Left lung (tissue), 10 donors: ENCODE measurements around the gene KCNC1. TPM values are rescaled to one million over a fixed set of nuclear protein-coding genes. Genes with fewer than 3 reads are reported as not detected.

Experiments
- ATAC-seq: fragments of 200-7000 bp; cut with Tn5 transposase; one replicate; pipeline ENCODE4 v1.9.1; 2020; ENCODE audit warnings: moderate library complexity
- DNase-seq, 4 donors: peaks; one replicate each; pipeline ENCODE4 v3.0.0-alpha.2; 2013 to 2020
- H3K27ac ChIP-seq, 2 donors: fragments of 200-600 bp; sonication (generic) in 1 of 2; one replicate each; pipeline versions ENCODE4 v1.5.0 to v1.8.0; 2020 to 2021
- H3K27me3 ChIP-seq, 2 donors: fragments of 200-600 bp; sonication (generic) in 1 of 2; one replicate each; pipeline versions ENCODE4 v1.5.0 to v1.8.0; 2020 to 2021
- H3K36me3 ChIP-seq, 2 donors: fragments of 200-600 bp; sonication (generic) in 1 of 2; one replicate each; pipeline versions ENCODE4 v1.5.0 to v1.8.0; 2020 to 2021
- H3K4me1 ChIP-seq, 2 donors: fragments of 200-600 bp; one replicate each; pipeline ENCODE4 v1.8.0; 2021
- H3K4me3 ChIP-seq, 2 donors: fragments of 200-600 bp; sonication (generic) in 1 of 2; one replicate each; pipeline versions ENCODE4 v1.5.0 to v1.8.0; 2020 to 2021; ENCODE audit warnings: mild to moderate bottlenecking in 1 of 2
- H3K9me3 ChIP-seq, 2 donors: fragments of 200-600 bp; sonication (generic) in 1 of 2; one replicate each; pipeline versions ENCODE4 v1.5.0 to v1.8.0; 2020 to 2021
- intact Hi-C, 2 donors: fragments of 100-400 bp; cut with DNase I; formaldehyde crosslinking; loops; one replicate each; pipeline versions ENCODE4 v1.11.2 to v1.14.2; 2022
- polyA plus RNA-seq, 6 donors: library from polyadenylated mRNA; unstranded; fragments of 120-200 nt; gene quantifications; one replicate each; pipeline ENCODE4 v1.2.1, GENCODE V29; 2013; ENCODE audit not compliant: insufficient read length in 6 of 6
- total RNA-seq, 2 donors: library from RNA; stranded (reverse); fragmentation: NEBNext Ultra II Directional; extraction: Animal tissue kit (Norgen Biotek cat#: 25700); gene quantifications; one replicate each; pipeline ENCODE4 v1.2.1, GENCODE V29; 2021
- TF ChIP-seq, protein P1 (sequence below), 2 donors: fragments of 200-600 bp; sonication (generic) in 1 of 2; IDR thresholded peaks; one replicate each; pipeline versions ENCODE4 v1.5.0 to v1.8.0; 2021; ENCODE audit warnings: antibody characterized with exemption in 2 of 2
- donor health status: DM: no; HTN: yes; CAD: no.
- donor health status: DM: no; HTN: no; CAD: no.

Gene KCNC1
- total and polyA plus RNA-seq, 8 donors = 0.78 to 1.2 (median 0.89) TPM; not detected in 2

DNA sequence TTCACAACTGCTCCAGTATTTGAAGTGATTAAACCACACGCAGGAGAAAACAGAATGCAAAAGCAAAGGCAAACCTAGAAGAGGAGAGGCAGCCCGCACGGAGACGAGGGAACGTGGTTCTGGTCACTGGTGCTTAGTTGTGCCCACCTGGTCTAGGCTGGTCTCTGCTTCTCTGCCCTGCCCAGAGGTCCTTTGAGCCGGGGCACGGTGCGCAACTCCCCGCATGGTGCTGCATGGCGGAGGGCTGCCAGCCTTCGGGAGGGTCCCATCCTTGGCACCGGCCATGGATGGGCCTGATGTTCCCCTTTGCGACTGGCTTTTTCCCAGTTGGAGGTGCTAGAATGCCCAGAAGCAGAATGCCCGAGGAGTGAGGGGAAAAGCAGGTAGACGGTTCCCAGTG, 46.1 kb downstream of the KCNC1 start:
- intact Hi-C loops = no loop called here
- Histone ChIP-seq H3K27me3 (no peaks in the 10 kb centered on the region), H3K4me1 (no peaks in the 10 kb centered on the region), H3K36me3 (no peaks in the 10 kb centered on the region), H3K4me3 (no peak overlapping the region), H3K27ac (no peak overlapping the region), H3K9me3 (no peaks in the 10 kb centered on the region)
- TF ChIP-seq, protein P1, sequence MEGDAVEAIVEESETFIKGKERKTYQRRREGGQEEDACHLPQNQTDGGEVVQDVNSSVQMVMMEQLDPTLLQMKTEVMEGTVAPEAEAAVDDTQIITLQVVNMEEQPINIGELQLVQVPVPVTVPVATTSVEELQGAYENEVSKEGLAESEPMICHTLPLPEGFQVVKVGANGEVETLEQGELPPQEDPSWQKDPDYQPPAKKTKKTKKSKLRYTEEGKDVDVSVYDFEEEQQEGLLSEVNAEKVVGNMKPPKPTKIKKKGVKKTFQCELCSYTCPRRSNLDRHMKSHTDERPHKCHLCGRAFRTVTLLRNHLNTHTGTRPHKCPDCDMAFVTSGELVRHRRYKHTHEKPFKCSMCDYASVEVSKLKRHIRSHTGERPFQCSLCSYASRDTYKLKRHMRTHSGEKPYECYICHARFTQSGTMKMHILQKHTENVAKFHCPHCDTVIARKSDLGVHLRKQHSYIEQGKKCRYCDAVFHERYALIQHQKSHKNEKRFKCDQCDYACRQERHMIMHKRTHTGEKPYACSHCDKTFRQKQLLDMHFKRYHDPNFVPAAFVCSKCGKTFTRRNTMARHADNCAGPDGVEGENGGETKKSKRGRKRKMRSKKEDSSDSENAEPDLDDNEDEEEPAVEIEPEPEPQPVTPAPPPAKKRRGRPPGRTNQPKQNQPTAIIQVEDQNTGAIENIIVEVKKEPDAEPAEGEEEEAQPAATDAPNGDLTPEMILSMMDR (IDR thresholded peaks at IDR 0.05) = no peak
- ATAC-seq (no peak), DNase-seq (peak in 2 of 4 donors; percentile 18 to 64)

DNA sequence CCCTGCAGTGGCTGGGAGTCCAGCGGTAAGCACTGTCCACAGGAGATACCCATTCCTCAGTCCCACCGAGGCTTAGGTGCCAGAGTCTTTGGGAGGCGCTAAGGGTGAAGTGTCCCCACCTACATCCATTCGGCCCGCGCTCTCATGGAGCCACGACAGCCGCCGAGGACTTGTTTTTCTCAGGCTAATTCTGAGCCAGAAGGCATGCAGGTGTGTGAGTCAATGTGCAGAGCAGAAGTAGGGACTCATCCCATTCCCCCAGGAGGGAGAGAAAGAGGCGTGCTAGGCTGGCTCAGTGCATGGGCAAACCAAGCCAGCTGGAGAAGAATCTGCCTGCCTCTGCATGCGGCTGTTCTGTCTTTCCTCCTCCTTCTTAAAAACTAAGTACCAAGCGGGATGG, 46.6 kb downstream of the KCNC1 start:
- Histone ChIP-seq H3K4me1 (no peaks in the 10 kb centered on the region), H3K27ac (no peak overlapping the region), H3K4me3 (no peak overlapping the region), H3K36me3 (no peaks in the 10 kb centered on the region), H3K27me3 (no peaks in the 10 kb centered on the region), H3K9me3 (no peaks in the 10 kb centered on the region)
- DNase-seq (peak in 2 of 4 donors; percentile 2 to 59), ATAC-seq (no peak)
- TF ChIP-seq, protein P1 (IDR thresholded peaks at IDR 0.05) = no peak
- intact Hi-C loops = no loop called here

DNA sequence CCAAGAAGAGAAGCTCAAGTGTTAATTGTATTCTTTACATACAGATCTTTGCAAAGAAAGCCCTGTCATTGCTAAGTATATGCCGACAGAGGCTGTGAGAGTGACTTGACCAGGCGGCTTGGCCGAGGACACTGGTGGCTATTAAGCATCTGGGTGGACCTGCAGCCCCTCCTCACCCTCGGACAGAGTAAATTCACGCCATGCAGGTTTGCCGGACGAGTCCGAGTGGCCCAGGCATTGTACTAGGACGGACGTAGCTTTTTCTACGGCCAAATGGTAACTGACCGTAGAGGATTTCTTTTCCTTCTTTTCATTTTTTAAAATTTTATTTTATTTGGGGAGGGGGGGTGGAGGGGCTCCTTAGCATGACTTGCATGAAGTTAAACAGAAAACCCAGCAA, 47.0 kb downstream of the KCNC1 start:
- Histone ChIP-seq H3K4me1 (no peaks in the 10 kb centered on the region), H3K27me3 (no peaks in the 10 kb centered on the region), H3K27ac (no peak overlapping the region), H3K9me3 (no peaks in the 10 kb centered on the region), H3K4me3 (no peak overlapping the region), H3K36me3 (no peaks in the 10 kb centered on the region)
- TF ChIP-seq, protein P1 (IDR thresholded peaks at IDR 0.05) = no peak
- ATAC-seq (no peak), DNase-seq (no peak)
- intact Hi-C loops = no loop called here

DNA sequence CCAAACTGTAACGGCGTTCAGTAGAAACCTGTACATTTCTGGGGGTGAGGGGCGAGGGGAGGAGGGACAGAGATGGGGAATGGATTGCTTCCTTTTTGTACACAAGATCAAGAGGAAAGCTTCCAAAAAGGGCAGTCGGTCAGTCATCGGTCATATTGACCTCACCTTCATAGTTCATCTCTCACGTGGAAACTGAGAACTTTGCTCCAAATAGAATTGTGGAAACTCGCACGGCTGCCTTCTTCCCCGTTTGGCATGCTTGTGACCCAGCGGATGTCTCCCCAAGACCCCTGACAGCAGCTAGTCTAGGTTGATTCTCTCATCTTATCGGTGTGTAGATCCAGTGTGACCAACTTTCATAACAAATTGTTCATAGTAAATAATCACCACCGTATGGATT, 47.6 kb downstream of the KCNC1 start:
- H3K27me3 ChIP-seq = no peaks in the 10 kb centered on the region
- ATAC-seq (no peak), DNase-seq (no peak)
- no peak overlapping the region for H3K27ac ChIP-seq
- H3K4me3 ChIP-seq = no peak overlapping the region
- no peaks in the 10 kb centered on the region for H3K4me1 ChIP-seq
- H3K36me3 ChIP-seq = no peaks in the 10 kb centered on the region
- intact Hi-C loops = no loop called here
- TF ChIP-seq, protein P1 (IDR thresholded peaks at IDR 0.05) = no peak
- no peaks in the 10 kb centered on the region for H3K9me3 ChIP-seq

DNA sequence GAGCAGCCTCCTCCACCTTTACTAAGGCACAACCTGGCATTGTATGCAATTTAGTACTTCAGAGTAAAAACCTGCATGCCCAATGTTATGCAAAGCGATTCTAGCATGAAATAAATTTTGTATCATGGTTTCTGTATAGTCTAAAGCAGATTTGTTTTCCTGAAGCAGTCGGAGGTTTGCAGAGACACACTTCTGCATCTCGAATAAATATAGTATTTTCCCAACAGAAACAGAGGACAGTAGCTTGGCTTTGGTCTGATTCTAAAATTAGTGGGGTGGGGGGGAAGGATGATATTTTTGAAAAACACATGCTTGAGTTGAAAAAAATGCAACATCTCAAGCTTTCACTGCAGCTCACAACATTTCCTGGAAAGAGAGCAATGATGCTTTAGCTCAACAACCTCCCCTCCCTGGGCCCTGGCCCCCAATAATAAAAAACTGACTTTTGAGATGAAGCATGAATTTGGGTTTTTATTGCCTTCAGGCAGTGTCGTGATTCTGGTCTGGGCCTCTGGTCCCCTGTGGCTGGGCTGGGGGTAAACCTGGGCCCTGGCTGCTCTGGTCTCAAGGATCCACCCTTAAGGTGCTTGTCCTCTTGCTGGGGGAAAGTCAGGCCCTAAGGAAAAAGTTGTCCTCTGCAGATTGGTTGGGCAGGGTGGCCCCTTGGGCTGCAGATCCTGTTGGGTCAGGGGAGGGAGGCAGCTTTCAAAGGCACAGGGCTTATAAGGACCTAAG, 48.2 kb downstream of the KCNC1 start:
- DNase-seq (no peak), ATAC-seq (no peak)
- Histone ChIP-seq H3K4me1 (no peaks in the 10 kb centered on the region), H3K36me3 (peaks cover 0 to 2% of the 10 kb centered on the region in 2 donors), H3K27me3 (no peaks in the 10 kb centered on the region), H3K27ac (no peak overlapping the region), H3K9me3 (no peaks in the 10 kb centered on the region), H3K4me3 (no peak overlapping the region)
- TF ChIP-seq, protein P1 (IDR thresholded peaks at IDR 0.05) = no peak
- intact Hi-C loops = no loop called here
